HEK293 (cell line): Measurements from ENCODE around the gene UBAC2.

Source experiments
- CTCF ChIA-PET: fragments of 350-600 bp; formaldehyde crosslinking; extraction: SDS; loops from one replicate; lab custom pipeline; 2021; ENCODE audit warnings: antibody characterized with exemption; lab: Yijun Ruan, JAX
- POLR2A ChIA-PET: fragments of 300-600 bp; formaldehyde crosslinking; extraction: SDS; loops from one replicate; lab custom pipeline; 2020; ENCODE audit warnings: antibody characterized with exemption, inconsistent platforms; lab: Yijun Ruan, JAX
- H3K27ac ChIP-seq: fragments of 200-500 bp; sonication (Bioruptor generic); 2 replicates; pipeline ENCODE4 v1.5.1; 2014; ENCODE audit warnings: low read depth, low read length, control low read depth, inconsistent platforms; ENCODE audit errors: extremely low read depth
- H3K36me3 ChIP-seq, 2 experiments: fragments of 200-500 bp in 1 of 2; sonication (Bioruptor generic) in 1 of 2; 1 replicate in 1 of 2; 2 replicates in 1 of 2; pipeline ENCODE4 v1.5.1; 2014 to 2017; ENCODE audit warnings: inconsistent platforms in 2 of 2, low read length in 2 of 2; ENCODE audit not compliant: control insufficient read depth in 2 of 2, insufficient read depth in 1 of 2
- H3K4me1 ChIP-seq: fragments of 200-500 bp; sonication (Bioruptor generic); 2 replicates; pipeline ENCODE4 v1.5.1; 2014; ENCODE audit warnings: mild to moderate bottlenecking, low read length, inconsistent platforms; ENCODE audit not compliant: control insufficient read depth, insufficient read depth
- H3K4me3 ChIP-seq: 2 replicates; pipeline ENCODE4 v1.5.1; 2011; ENCODE audit warnings: low read depth, mild to moderate bottlenecking, control low read depth, low read length, moderate library complexity
- H3K9me3 ChIP-seq: fragments of 200-500 bp; sonication (Bioruptor generic); 2 replicates; pipeline ENCODE4 v1.5.1; 2014; ENCODE audit warnings: low read depth, low read length, inconsistent platforms; ENCODE audit not compliant: control insufficient read depth, insufficient read depth
- BCL11A ChIP-seq: fragments of 450-650 bp; formaldehyde crosslinking; IDR thresholded peaks from 2 replicates; pipeline ENCODE4 v1.5.1; 2016; ENCODE audit warnings: low read depth, missing biosample characterization, missing genetic modification characterization
- GFI1B ChIP-seq: fragments of 450-650 bp; formaldehyde crosslinking; IDR thresholded peaks from 2 replicates; pipeline ENCODE4 v1.5.1; 2016; ENCODE audit warnings: missing biosample characterization, missing genetic modification characterization
- OVOL3 ChIP-seq: fragments of 450-650 bp; formaldehyde crosslinking; IDR thresholded peaks from 2 replicates; pipeline ENCODE4 v1.5.1; 2016; ENCODE audit warnings: missing biosample characterization, missing genetic modification characterization
- SETDB1 ChIP-seq: IDR thresholded peaks from one replicate; pipeline ENCODE4 v1.6.1; 2017; ENCODE audit warnings: mild to moderate bottlenecking, low read length, moderate library complexity, mixed read lengths; ENCODE audit not compliant: insufficient read length
- ZBTB8A ChIP-seq: fragments of 450-650 bp; formaldehyde crosslinking; IDR thresholded peaks from 2 replicates; pipeline ENCODE4 v1.5.1; 2016; ENCODE audit warnings: missing biosample characterization, missing genetic modification characterization
- ZNF10 ChIP-seq: fragments of 450-650 bp; formaldehyde crosslinking; IDR thresholded peaks from 2 replicates; pipeline ENCODE4 v1.5.1; 2017; ENCODE audit warnings: missing biosample characterization, missing genetic modification characterization
- ZNF132 ChIP-seq: fragments of 450-650 bp; formaldehyde crosslinking; IDR thresholded peaks from 2 replicates; pipeline ENCODE4 v1.5.1; 2017; ENCODE audit warnings: missing biosample characterization, missing genetic modification characterization, borderline replicate concordance
- ZNF157 ChIP-seq: fragments of 450-650 bp; formaldehyde crosslinking; IDR thresholded peaks from 2 replicates; pipeline ENCODE4 v1.5.1; 2016; ENCODE audit warnings: missing biosample characterization, missing genetic modification characterization
- ZNF19 ChIP-seq: fragments of 450-650 bp; formaldehyde crosslinking; IDR thresholded peaks from 2 replicates; pipeline ENCODE4; 2016; ENCODE audit warnings: missing biosample characterization, missing genetic modification characterization, low read depth
- ZNF274 ChIP-seq, 2 experiments: fragments of 200-500 bp in 1 of 2; fragments of 450-650 bp in 1 of 2; sonication (Bioruptor generic) in 1 of 2; formaldehyde crosslinking in 1 of 2; IDR thresholded peaks; 2 replicates each; pipeline versions ENCODE4 v1.5.1 to v1.6.1; 2014 to 2016; ENCODE audit warnings: borderline replicate concordance in 1 of 2, inconsistent platforms in 1 of 2, low read length in 1 of 2, missing biosample characterization in 1 of 2, missing genetic modification characterization in 1 of 2
- ZNF302 ChIP-seq: fragments of 450-650 bp; formaldehyde crosslinking; IDR thresholded peaks from 2 replicates; pipeline ENCODE4 v1.5.1; 2016; ENCODE audit warnings: missing biosample characterization, missing genetic modification characterization, low read depth
- ZNF404 ChIP-seq: fragments of 450-650 bp; formaldehyde crosslinking; IDR thresholded peaks from 2 replicates; pipeline ENCODE4 v1.5.1; 2017; ENCODE audit warnings: missing biosample characterization, missing genetic modification characterization
- ZNF473 ChIP-seq: fragments of 450-650 bp; formaldehyde crosslinking; IDR thresholded peaks from 2 replicates; pipeline ENCODE4 v1.5.1; 2017; ENCODE audit warnings: missing biosample characterization, missing genetic modification characterization
- ZNF510 ChIP-seq: fragments of 450-650 bp; formaldehyde crosslinking; IDR thresholded peaks from 2 replicates; pipeline ENCODE4 v1.5.1; 2018; ENCODE audit warnings: mild to moderate bottlenecking, missing genetic modification characterization, missing biosample characterization; ENCODE audit not compliant: insufficient replicate concordance
- ZNF514 ChIP-seq: fragments of 450-650 bp; formaldehyde crosslinking; IDR thresholded peaks from 2 replicates; pipeline ENCODE4 v1.5.1; 2016; ENCODE audit warnings: missing biosample characterization, missing genetic modification characterization
- ZNF529 ChIP-seq: fragments of 450-650 bp; formaldehyde crosslinking; IDR thresholded peaks from 2 replicates; pipeline ENCODE4 v1.5.1; 2017; ENCODE audit warnings: missing genetic modification characterization, missing biosample characterization; ENCODE audit not compliant: insufficient replicate concordance
- ZNF548 ChIP-seq: fragments of 450-650 bp; formaldehyde crosslinking; IDR thresholded peaks from 2 replicates; pipeline ENCODE4 v1.5.1; 2016; ENCODE audit warnings: missing biosample characterization, missing genetic modification characterization
- ZNF560 ChIP-seq: fragments of 450-650 bp; formaldehyde crosslinking; IDR thresholded peaks from 2 replicates; pipeline ENCODE4 v1.5.1; 2017; ENCODE audit warnings: missing biosample characterization, missing genetic modification characterization, borderline replicate concordance
- ZNF629 ChIP-seq: fragments of 450-650 bp; formaldehyde crosslinking; IDR thresholded peaks from 2 replicates; pipeline ENCODE4 v1.5.1; 2017; ENCODE audit warnings: missing biosample characterization, missing genetic modification characterization
- ZNF792 ChIP-seq: fragments of 450-650 bp; formaldehyde crosslinking; IDR thresholded peaks from 2 replicates; pipeline ENCODE4 v1.5.1; 2016; ENCODE audit warnings: missing biosample characterization, missing genetic modification characterization
- ZNF843 ChIP-seq: fragments of 450-650 bp; formaldehyde crosslinking; IDR thresholded peaks from 2 replicates; pipeline ENCODE4 v1.5.1; 2016; ENCODE audit warnings: missing biosample characterization, missing genetic modification characterization
- TF ChIP-seq, protein P1 (sequence below): fragments of 450-650 bp; formaldehyde crosslinking; IDR thresholded peaks from 2 replicates; pipeline ENCODE4 v1.5.1; 2016; ENCODE audit warnings: missing biosample characterization, missing genetic modification characterization
- TF ChIP-seq, protein P2 (sequence below): fragments of 450-650 bp; formaldehyde crosslinking; IDR thresholded peaks from 2 replicates; pipeline ENCODE4 v1.5.1; 2017; ENCODE audit warnings: missing biosample characterization, mild to moderate bottlenecking, missing genetic modification characterization, moderate library complexity
- TF ChIP-seq, protein P3 (sequence below): fragments of 450-650 bp; formaldehyde crosslinking; IDR thresholded peaks from 2 replicates; pipeline ENCODE4 v1.5.1; 2016; ENCODE audit warnings: missing biosample characterization, missing genetic modification characterization
- TF ChIP-seq, protein P4 (sequence below): fragments of 450-650 bp; formaldehyde crosslinking; optimal IDR thresholded peaks from 2 replicates; pipeline ENCODE3; 2016; ENCODE audit warnings: missing biosample characterization, mild to moderate bottlenecking, missing genetic modification characterization
- TF ChIP-seq, protein P5 (sequence below): fragments of 450-650 bp; formaldehyde crosslinking; IDR thresholded peaks from 2 replicates; pipeline ENCODE4 v1.5.1; 2017; ENCODE audit warnings: missing biosample characterization, missing genetic modification characterization

The UBAC2 gene

DNA sequence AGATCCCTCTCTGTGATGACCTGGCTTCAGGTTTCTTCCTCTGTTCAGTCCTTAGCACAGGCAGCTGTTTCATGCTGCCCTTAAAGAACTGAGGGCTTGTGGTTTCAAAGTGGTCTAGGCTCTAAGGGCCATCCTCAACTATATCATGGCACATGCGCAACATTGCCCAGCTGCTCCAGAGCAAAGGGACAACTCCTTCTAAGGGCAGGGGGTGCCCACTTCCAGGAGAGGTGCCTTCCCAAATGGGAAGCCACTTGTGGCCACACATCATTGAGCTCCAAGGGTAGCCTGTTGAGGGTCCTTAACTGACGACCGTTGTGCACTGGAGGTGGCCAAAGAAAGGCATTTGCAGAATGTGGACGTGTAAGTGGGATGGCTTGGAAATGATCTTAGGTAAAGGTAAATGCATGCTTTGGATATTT lies 99.3 kb downstream of the UBAC2 start:
- ChIA-PET POLR2A (no interaction called here), CTCF (interaction anchor here (0.6 to 1.0 kb wide), 2 partner anchors 124 to 143 kb away, joined by 3 to 4 read pairs; no protein-coding TSS in a partner anchor)
- H3K4me3 ChIP-seq: no peak overlapping the region
- H3K36me3 ChIP-seq: no peaks in the 10 kb centered on the region
- no peak for TF ChIP-seq GFI1B
- TF ChIP-seq ZNF529 (tag by site-specific recombination): no peak
- TF ChIP-seq, protein P1, sequence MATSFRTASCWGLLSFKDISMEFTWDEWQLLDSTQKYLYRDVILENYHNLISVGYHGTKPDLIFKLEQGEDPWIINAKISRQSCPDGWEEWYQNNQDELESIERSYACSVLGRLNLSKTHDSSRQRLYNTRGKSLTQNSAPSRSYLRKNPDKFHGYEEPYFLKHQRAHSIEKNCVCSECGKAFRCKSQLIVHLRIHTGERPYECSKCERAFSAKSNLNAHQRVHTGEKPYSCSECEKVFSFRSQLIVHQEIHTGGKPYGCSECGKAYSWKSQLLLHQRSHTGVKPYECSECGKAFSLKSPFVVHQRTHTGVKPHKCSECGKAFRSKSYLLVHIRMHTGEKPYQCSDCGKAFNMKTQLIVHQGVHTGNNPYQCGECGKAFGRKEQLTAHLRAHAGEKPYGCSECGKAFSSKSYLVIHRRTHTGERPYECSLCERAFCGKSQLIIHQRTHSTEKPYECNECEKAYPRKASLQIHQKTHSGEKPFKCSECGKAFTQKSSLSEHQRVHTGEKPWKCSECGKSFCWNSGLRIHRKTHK (tag by site-specific recombination): no peak
- no peak for TF ChIP-seq ZNF548
- no peak for TF ChIP-seq ZNF132 (tag by site-specific recombination)
- no peak for TF ChIP-seq ZNF274 (IDR thresholded peaks at IDR 0.05; ENCODE audit: low read length)
- no peak for TF ChIP-seq ZNF274 (tag by site-specific recombination; IDR thresholded peaks at IDR 0.05; ENCODE audit: borderline replicate concordance)
- TF ChIP-seq ZNF10 (tag by site-specific recombination): no peak
- no peak for TF ChIP-seq ZNF792 (tag by site-specific recombination)
- TF ChIP-seq ZNF560: no peak
- TF ChIP-seq, protein P2, sequence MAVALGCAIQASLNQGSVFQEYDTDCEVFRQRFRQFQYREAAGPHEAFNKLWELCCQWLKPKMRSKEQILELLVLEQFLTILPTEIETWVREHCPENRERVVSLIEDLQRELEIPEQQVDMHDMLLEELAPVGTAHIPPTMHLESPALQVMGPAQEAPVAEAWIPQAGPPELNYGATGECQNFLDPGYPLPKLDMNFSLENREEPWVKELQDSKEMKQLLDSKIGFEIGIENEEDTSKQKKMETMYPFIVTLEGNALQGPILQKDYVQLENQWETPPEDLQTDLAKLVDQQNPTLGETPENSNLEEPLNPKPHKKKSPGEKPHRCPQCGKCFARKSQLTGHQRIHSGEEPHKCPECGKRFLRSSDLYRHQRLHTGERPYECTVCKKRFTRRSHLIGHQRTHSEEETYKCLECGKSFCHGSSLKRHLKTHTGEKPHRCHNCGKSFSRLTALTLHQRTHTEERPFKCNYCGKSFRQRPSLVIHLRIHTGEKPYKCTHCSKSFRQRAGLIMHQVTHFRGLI (tag by site-specific recombination): no peak
- TF ChIP-seq ZBTB8A (tag by site-specific recombination): no peak
- no peak for TF ChIP-seq ZNF19
- TF ChIP-seq, protein P3, sequence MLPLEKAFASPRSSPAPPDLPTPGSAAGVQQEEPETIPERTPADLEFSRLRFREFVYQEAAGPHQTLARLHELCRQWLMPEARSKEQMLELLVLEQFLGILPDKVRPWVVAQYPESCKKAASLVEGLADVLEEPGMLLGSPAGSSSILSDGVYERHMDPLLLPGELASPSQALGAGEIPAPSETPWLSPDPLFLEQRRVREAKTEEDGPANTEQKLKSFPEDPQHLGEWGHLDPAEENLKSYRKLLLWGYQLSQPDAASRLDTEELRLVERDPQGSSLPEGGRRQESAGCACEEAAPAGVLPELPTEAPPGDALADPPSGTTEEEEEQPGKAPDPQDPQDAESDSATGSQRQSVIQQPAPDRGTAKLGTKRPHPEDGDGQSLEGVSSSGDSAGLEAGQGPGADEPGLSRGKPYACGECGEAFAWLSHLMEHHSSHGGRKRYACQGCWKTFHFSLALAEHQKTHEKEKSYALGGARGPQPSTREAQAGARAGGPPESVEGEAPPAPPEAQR (tag by site-specific recombination): no peak
- no peak for TF ChIP-seq ZNF404 (tag by site-specific recombination)
- H3K27ac ChIP-seq: no peak overlapping the region
- no peaks in the 10 kb centered on the region for H3K4me1 ChIP-seq
- no peaks in the 10 kb centered on the region for H3K9me3 ChIP-seq

DNA sequence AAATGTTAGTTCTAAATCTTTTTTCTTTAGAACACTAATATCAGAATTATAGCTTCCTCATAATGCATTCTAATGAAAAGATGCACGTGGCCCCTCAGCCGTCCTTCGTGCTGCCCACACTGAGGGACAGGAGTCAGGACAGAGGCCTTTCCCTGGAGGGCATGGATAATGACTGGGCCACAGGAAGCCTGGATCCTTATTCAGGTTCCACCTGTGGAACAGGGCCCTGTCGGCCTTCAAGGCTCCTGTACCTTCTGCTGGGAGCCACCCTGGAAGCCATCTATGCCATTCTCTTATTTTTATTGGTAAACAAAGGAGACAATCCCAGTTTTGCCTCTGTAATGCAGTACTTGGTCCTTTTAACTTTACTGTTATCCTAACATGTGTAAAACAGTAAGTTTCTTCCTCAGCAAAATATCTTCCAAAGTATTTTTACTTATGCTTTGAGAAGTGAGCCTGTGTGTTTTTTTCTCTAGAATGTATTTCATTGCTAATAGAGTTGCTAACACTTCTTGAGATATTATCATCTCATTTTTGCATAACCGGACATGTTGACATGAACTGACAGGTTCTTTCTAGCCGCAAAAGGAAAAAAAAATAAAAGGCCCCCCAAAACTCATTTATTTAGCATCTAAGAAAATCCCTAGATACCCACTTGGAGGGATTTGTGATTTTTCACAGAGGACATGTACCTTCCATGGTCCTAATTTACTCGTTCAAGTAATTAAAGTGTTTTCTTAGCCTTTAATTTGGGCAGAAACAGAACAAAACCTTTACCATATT lies 100.6 kb downstream of the UBAC2 start:
- H3K4me1 ChIP-seq: peaks cover 3% of the 10 kb centered on the region; the same call in 1 of the 2 replicates
- CTCF ChIA-PET: interaction anchor here (0.7 to 0.9 kb wide), 2 partner anchors 35 to 44 kb away, joined by 3 read pairs; no protein-coding TSS in a partner anchor

More for the DNA sequence above, 100.6 kb downstream of the UBAC2 start:
- POLR2A ChIA-PET: no interaction called here
- Histone ChIP-seq H3K9me3 (no peaks in the 10 kb centered on the region), H3K4me3 (no peak overlapping the region)
- no peak for TF ChIP-seq SETDB1
- no peak for TF ChIP-seq ZNF629 (tag by site-specific recombination)
- TF ChIP-seq BCL11A (tag by site-specific recombination): no peak
- TF ChIP-seq ZNF473 (tag by site-specific recombination): no peak
- TF ChIP-seq ZNF510 (tag by site-specific recombination): no peak
- TF ChIP-seq ZNF843 (tag by site-specific recombination): no peak
- no peak for TF ChIP-seq ZNF514 (tag by site-specific recombination)
- TF ChIP-seq, protein P4, sequence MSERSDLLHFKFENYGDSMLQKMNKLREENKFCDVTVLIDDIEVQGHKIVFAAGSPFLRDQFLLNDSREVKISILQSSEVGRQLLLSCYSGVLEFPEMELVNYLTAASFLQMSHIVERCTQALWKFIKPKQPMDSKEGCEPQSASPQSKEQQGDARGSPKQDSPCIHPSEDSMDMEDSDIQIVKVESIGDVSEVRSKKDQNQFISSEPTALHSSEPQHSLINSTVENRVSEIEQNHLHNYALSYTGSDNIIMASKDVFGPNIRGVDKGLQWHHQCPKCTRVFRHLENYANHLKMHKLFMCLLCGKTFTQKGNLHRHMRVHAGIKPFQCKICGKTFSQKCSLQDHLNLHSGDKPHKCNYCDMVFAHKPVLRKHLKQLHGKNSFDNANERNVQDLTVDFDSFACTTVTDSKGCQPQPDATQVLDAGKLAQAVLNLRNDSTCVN: no peak
- TF ChIP-seq OVOL3 (tag by site-specific recombination): no peak
- TF ChIP-seq ZNF157 (tag by site-specific recombination): no peak
- TF ChIP-seq ZNF302: no peak
- TF ChIP-seq, protein P5, sequence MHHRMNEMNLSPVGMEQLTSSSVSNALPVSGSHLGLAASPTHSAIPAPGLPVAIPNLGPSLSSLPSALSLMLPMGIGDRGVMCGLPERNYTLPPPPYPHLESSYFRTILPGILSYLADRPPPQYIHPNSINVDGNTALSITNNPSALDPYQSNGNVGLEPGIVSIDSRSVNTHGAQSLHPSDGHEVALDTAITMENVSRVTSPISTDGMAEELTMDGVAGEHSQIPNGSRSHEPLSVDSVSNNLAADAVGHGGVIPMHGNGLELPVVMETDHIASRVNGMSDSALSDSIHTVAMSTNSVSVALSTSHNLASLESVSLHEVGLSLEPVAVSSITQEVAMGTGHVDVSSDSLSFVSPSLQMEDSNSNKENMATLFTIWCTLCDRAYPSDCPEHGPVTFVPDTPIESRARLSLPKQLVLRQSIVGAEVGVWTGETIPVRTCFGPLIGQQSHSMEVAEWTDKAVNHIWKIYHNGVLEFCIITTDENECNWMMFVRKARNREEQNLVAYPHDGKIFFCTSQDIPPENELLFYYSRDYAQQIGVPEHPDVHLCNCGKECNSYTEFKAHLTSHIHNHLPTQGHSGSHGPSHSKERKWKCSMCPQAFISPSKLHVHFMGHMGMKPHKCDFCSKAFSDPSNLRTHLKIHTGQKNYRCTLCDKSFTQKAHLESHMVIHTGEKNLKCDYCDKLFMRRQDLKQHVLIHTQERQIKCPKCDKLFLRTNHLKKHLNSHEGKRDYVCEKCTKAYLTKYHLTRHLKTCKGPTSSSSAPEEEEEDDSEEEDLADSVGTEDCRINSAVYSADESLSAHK (tag by site-specific recombination): no peak
- TF ChIP-seq, all 188 proteins: peak for 0
- Histone ChIP-seq H3K27ac (no peak overlapping the region), H3K36me3 (no peaks in the 10 kb centered on the region)
